Esophagus squamous epithelium (tissue), 4 donors: ENCODE data around the gene PKD1.

Experiments used
- CTCF ChIP-seq, 6 experiments: fragments of 450-650 bp in 4 of 6; fragments of 200-600 bp in 2 of 6; sonication (generic) in 2 of 6; IDR thresholded peaks; one replicate each; pipeline ENCODE4 v1.5.1; 2016 to 2019; ENCODE audit warnings: antibody characterized with exemption in 6 of 6, mild to moderate bottlenecking in 4 of 6, moderate library complexity in 4 of 6
- POLR2A ChIP-seq, 4 donors: fragments of 450-650 bp; IDR thresholded peaks; one replicate each; pipeline ENCODE4 v1.6.1; 2017; ENCODE audit warnings: antibody characterized with exemption in 4 of 4, mild to moderate bottlenecking in 4 of 4, moderate library complexity in 3 of 4

- TF ChIP-seq CTCF (IDR thresholded peaks at IDR 0.05): no peak
- no peak for TF ChIP-seq POLR2A (IDR thresholded peaks at IDR 0.05)
These were observed 30.8 kb upstream of the PKD1 start for GRCh38 chr16:2166263-2167067.
